ENCODE measurements around the gene ACSS3. TPM values are rescaled to one million over a fixed set of nuclear protein-coding genes. Genes with fewer than 3 reads are reported as not detected.

ACSS3 gene
- polyA plus RNA-seq, 1 of the 3 experiments (the other 2 are of a cell fraction) = 0.02 TPM

DNA sequence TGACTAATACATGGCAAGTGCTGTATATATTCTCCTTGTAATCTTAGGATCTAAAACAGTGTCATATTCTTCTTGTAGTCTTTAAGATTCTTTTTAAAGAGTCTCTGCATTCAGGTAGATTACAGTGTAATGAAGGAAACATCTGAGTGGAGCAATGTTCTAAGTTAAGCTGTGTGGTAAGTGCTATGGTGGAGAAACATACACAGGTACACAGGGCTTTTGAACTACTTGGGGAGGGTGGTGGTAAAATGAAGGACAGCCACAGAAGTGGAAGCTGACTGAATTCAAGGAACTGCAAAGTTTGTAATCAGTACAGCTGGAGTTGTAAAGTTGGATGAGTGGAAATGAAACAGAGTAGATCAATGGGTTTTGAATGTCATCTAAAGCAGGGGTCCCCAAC, 27.8 kb downstream of the ACSS3 start:
- H3K27me3 ChIP-seq (ENCODE audit: insufficient read depth) = no peaks in the 10 kb centered on the region

More for the DNA sequence above, 27.8 kb downstream of the ACSS3 start:
- no peak for DNase-seq
- ChIA-PET CTCF (no interaction called here), POLR2A (no interaction called here)
- H3K36me3 ChIP-seq (replicated peaks in 1 of 2; ENCODE audit: control insufficient read depth in 1 of 2, insufficient read depth in 2 of 2, low read length in 1 of 2) = no peaks in the 10 kb centered on the region
- no peaks in the 10 kb centered on the region for H3K4me1 ChIP-seq (ENCODE audit: control insufficient read depth in 1 of 2, insufficient read depth in 2 of 2, low read depth in 1 of 2, low read length in 1 of 2)
- TF ChIP-seq ZBTB33 (IDR thresholded peaks at IDR 0.05; ENCODE audit: borderline replicate concordance, low read depth) (no peak), GABPA (IDR thresholded peaks at IDR 0.05; ENCODE audit: low read depth) (no peak), REST (IDR thresholded peaks at IDR 0.05; ENCODE audit: low read depth, low read length) (no peak), TCF12 (IDR thresholded peaks at IDR 0.05) (no peak), EZH2phosphoT487 (IDR thresholded peaks at IDR 0.05; ENCODE audit: borderline replicate concordance, low read depth) (no peak), TAF1 (IDR thresholded peaks at IDR 0.05; ENCODE audit: borderline replicate concordance, low read depth, low read length) (no peak), RAD21 (IDR thresholded peaks at IDR 0.05; ENCODE audit: low read length) (no peak), RFX5 (IDR thresholded peaks at IDR 0.05; ENCODE audit: low read length) (no peak), EP300 (IDR thresholded peaks at IDR 0.05; ENCODE audit: borderline replicate concordance in 1 of 2, low read depth in 1 of 2, low read length in 1 of 2) (no peak), PBX3 (IDR thresholded peaks at IDR 0.05) (no peak), FOSL2 (IDR thresholded peaks at IDR 0.05; ENCODE audit: borderline replicate concordance, low read depth) (no peak), SMC3 (IDR thresholded peaks at IDR 0.05; ENCODE audit: low read depth, low read length) (no peak), GATA2 (CRISPR knock-in tag; IDR thresholded peaks at IDR 0.05) (no peak)
- TF ChIP-seq, protein P1, sequence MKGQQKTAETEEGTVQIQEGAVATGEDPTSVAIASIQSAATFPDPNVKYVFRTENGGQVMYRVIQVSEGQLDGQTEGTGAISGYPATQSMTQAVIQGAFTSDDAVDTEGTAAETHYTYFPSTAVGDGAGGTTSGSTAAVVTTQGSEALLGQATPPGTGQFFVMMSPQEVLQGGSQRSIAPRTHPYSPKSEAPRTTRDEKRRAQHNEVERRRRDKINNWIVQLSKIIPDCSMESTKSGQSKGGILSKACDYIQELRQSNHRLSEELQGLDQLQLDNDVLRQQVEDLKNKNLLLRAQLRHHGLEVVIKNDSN (IDR thresholded peaks at IDR 0.05; ENCODE audit: borderline replicate concordance, low read depth) = no peak
- TF ChIP-seq, protein P2, sequence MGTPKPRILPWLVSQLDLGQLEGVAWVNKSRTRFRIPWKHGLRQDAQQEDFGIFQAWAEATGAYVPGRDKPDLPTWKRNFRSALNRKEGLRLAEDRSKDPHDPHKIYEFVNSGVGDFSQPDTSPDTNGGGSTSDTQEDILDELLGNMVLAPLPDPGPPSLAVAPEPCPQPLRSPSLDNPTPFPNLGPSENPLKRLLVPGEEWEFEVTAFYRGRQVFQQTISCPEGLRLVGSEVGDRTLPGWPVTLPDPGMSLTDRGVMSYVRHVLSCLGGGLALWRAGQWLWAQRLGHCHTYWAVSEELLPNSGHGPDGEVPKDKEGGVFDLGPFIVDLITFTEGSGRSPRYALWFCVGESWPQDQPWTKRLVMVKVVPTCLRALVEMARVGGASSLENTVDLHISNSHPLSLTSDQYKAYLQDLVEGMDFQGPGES (IDR thresholded peaks at IDR 0.05; ENCODE audit: low read depth, low read length) = no peak
- H2AFZ ChIP-seq (ENCODE audit: low read depth) = no peak overlapping the region
- no peak overlapping the region for H3K27ac ChIP-seq (ENCODE audit: low read depth in 2 of 2, low read length in 1 of 2)
- H3K9ac ChIP-seq = no peak overlapping the region
- no peak overlapping the region for H3K4me3 ChIP-seq (ENCODE audit: low read depth in 2 of 2, low read length in 1 of 2)
- no peak overlapping the region for H3K4me2 ChIP-seq
- H3F3A ChIP-seq (replicated peaks; ENCODE audit: insufficient read depth) = no peaks in the 10 kb centered on the region
- no peaks in the 10 kb centered on the region for H3K9me3 ChIP-seq
- H3K79me2 ChIP-seq (ENCODE audit: insufficient read depth) = no peaks in the 10 kb centered on the region
- no peaks in the 10 kb centered on the region for H3K9me2 ChIP-seq
- H4K20me1 ChIP-seq (ENCODE audit: insufficient read depth) = no peaks in the 10 kb centered on the region
